OCI-LY1 (cell line): ENCODE measurements around the gene BDNF.
"Not testable (repeated sequence)": the region's sequence is repeated elsewhere in the genome, so short reads cannot be mapped to it uniquely, and the experiment has no call there.

Experiments
- H2AFZ ChIP-seq: fragments of 200-600 bp; sonication (generic), shearing (Covaris generic); 2 replicates; pipeline ENCODE4 v1.6.0; 2014; ENCODE audit warnings: antibody characterized with exemption, mild to moderate bottlenecking, low read length
- H3F3A ChIP-seq: fragments of 200-600 bp; sonication (generic), shearing (Covaris generic); 2 replicates; pipeline ENCODE4 v1.6.0; 2014; ENCODE audit warnings: mild to moderate bottlenecking, antibody characterized with exemption, low read length, moderate library complexity; ENCODE audit not compliant: insufficient read depth
- H3K27ac ChIP-seq: fragments of 200-600 bp; sonication (generic); 2 replicates; pipeline ENCODE4 v1.5.1; 2014; ENCODE audit warnings: low read length, mixed run types, mild to moderate bottlenecking, low read depth; ENCODE audit not compliant: poor library complexity, severe bottlenecking
- H3K27me3 ChIP-seq: fragments of 200-600 bp; sonication (generic); 2 replicates; pipeline ENCODE4 v1.6.0; 2014; ENCODE audit warnings: antibody characterized with exemption, mild to moderate bottlenecking, low read length, moderate library complexity; ENCODE audit not compliant: insufficient read depth
- H3K36me3 ChIP-seq: fragments of 200-600 bp; sonication (generic); 2 replicates; pipeline ENCODE4 v1.6.1; 2014; ENCODE audit warnings: mild to moderate bottlenecking, antibody characterized with exemption, low read length, moderate library complexity, mixed read lengths; ENCODE audit not compliant: insufficient read depth
- H3K4me1 ChIP-seq: fragments of 200-600 bp; sonication (generic); 2 replicates; pipeline ENCODE4 v1.5.1; 2014; ENCODE audit warnings: mild to moderate bottlenecking, low read length, moderate library complexity; ENCODE audit not compliant: insufficient read depth, severe bottlenecking
- H3K4me2 ChIP-seq: fragments of 200-600 bp; sonication (generic), shearing (Covaris generic); 2 replicates; pipeline ENCODE4 v1.6.1; 2014; ENCODE audit warnings: low read length
- H3K4me3 ChIP-seq: fragments of 200-600 bp; sonication (generic); 2 replicates; pipeline ENCODE4 v1.5.1; 2014; ENCODE audit warnings: low read length, low read depth, mild to moderate bottlenecking, mixed read lengths; ENCODE audit not compliant: poor library complexity, severe bottlenecking
- H3K79me2 ChIP-seq: fragments of 200-600 bp; shearing (Covaris generic); 2 replicates; pipeline ENCODE4 v1.6.1; 2016; ENCODE audit warnings: mixed run types, low read length, mixed read lengths; ENCODE audit not compliant: insufficient read depth
- H3K9ac ChIP-seq: fragments of 200-600 bp; sonication (generic), shearing (Covaris generic); 2 replicates; pipeline ENCODE4 v1.6.1; 2014; ENCODE audit warnings: mild to moderate bottlenecking, low read length, mixed read lengths
- H3K9me2 ChIP-seq: fragments of 200-600 bp; sonication (generic), shearing (Covaris generic); 2 replicates; pipeline ENCODE4 v1.6.1; 2014; ENCODE audit warnings: low read depth, mild to moderate bottlenecking, low read length, mixed read lengths
- H3K9me3 ChIP-seq: fragments of 200-600 bp; shearing (Covaris generic); 2 replicates; pipeline ENCODE4 v1.6.1; 2014; ENCODE audit warnings: low read length, mixed read lengths
- H4K20me1 ChIP-seq: fragments of 200-600 bp; sonication (generic), shearing (Covaris generic); 2 replicates; pipeline ENCODE4 v1.6.0; 2016; ENCODE audit warnings: mild to moderate bottlenecking, low read length; ENCODE audit not compliant: insufficient read depth
- CTCF ChIP-seq: fragments of 200-600 bp; sonication (generic), shearing (Covaris generic); IDR thresholded peaks from 2 replicates; pipeline ENCODE4 v1.5.1; 2017; ENCODE audit warnings: mild to moderate bottlenecking, antibody characterized with exemption, low read length, moderate library complexity, mixed read lengths
- EZH2 ChIP-seq: fragments of 200-600 bp; sonication (generic), shearing (Covaris generic); IDR thresholded peaks from 2 replicates; pipeline ENCODE4 v1.8.0; 2017; ENCODE audit warnings: borderline replicate concordance, mixed run types, mild to moderate bottlenecking, antibody characterized with exemption, low read length, moderate library complexity, mixed read lengths

Gene BDNF

GRCh38 chr11:27640954-27641353, 59.3 kb downstream of the BDNF start:
- no peaks in the 10 kb centered on the region for H3K27me3 ChIP-seq
- no peaks in the 10 kb centered on the region for H3K36me3 ChIP-seq
- H3F3A ChIP-seq, result no peaks in the 10 kb centered on the region
- no peak overlapping the region for H3K4me3 ChIP-seq
- H4K20me1 ChIP-seq, result no peaks in the 10 kb centered on the region
- H2AFZ ChIP-seq, result no peak overlapping the region
- H3K4me2 ChIP-seq, result no peak overlapping the region
- H3K9me3 ChIP-seq, result no peaks in the 10 kb centered on the region
- no peaks in the 10 kb centered on the region for H3K9me2 ChIP-seq
- H3K27ac ChIP-seq, result no peak overlapping the region
- no peak overlapping the region for H3K9ac ChIP-seq
- H3K79me2 ChIP-seq, result no peaks in the 10 kb centered on the region
- H3K4me1 ChIP-seq, result no peaks in the 10 kb centered on the region
- no peak for TF ChIP-seq EZH2

- Histone ChIP-seq H3K36me3 (no peaks in the 10 kb centered on the region), H3K9ac (no peak overlapping the region), H3K4me1 (no peaks in the 10 kb centered on the region), H3F3A (no peaks in the 10 kb centered on the region), H3K4me3 (no peak overlapping the region), H3K27me3 (no peaks in the 10 kb centered on the region), H3K9me2 (no peaks in the 10 kb centered on the region), H4K20me1 (no peaks in the 10 kb centered on the region), H3K9me3 (no peaks in the 10 kb centered on the region), H3K4me2 (no peak overlapping the region), H3K27ac (no peak overlapping the region), H2AFZ (no peak overlapping the region), H3K79me2 (no peaks in the 10 kb centered on the region)
- no peak for TF ChIP-seq EZH2
- no peak for TF ChIP-seq CTCF
Measured at GRCh38 chr11:27635567-27636037, 64.7 kb downstream of the BDNF start.

GRCh38 chr11:27634776-27635175, 65.5 kb downstream of the BDNF start:
- H3F3A ChIP-seq, H3K27me3 ChIP-seq, H3K9me3 ChIP-seq, H3K9ac ChIP-seq, H3K4me3 ChIP-seq, H3K27ac ChIP-seq, H4K20me1 ChIP-seq, H2AFZ ChIP-seq, H3K79me2 ChIP-seq, H3K36me3 ChIP-seq, H3K4me1 ChIP-seq, H3K4me2 ChIP-seq, H3K9me2 ChIP-seq: not testable (repeated sequence)

- not testable (repeated sequence) for H2AFZ ChIP-seq, H3K9ac ChIP-seq, H3K4me3 ChIP-seq, H3K4me2 ChIP-seq, H3K27ac ChIP-seq, H3K27me3 ChIP-seq, H3K4me1 ChIP-seq, H3K36me3 ChIP-seq, H3K79me2 ChIP-seq, H3K9me3 ChIP-seq, H3F3A ChIP-seq, H4K20me1 ChIP-seq, H3K9me2 ChIP-seq
Measured at GRCh38 chr11:27634282-27634681, 66.0 kb downstream of the BDNF start.

GRCh38 chr11:27629023-27629422, 71.2 kb downstream of the BDNF start:
- H3K9me2 ChIP-seq, H3F3A ChIP-seq, H4K20me1 ChIP-seq, H3K27me3 ChIP-seq, H3K9ac ChIP-seq, H2AFZ ChIP-seq, H3K9me3 ChIP-seq, H3K4me3 ChIP-seq, H3K4me2 ChIP-seq, H3K79me2 ChIP-seq, H3K36me3 ChIP-seq, H3K27ac ChIP-seq, H3K4me1 ChIP-seq: not testable (repeated sequence)
